ENCODE measurements around the gene NPB.

The NPB gene

DNA sequence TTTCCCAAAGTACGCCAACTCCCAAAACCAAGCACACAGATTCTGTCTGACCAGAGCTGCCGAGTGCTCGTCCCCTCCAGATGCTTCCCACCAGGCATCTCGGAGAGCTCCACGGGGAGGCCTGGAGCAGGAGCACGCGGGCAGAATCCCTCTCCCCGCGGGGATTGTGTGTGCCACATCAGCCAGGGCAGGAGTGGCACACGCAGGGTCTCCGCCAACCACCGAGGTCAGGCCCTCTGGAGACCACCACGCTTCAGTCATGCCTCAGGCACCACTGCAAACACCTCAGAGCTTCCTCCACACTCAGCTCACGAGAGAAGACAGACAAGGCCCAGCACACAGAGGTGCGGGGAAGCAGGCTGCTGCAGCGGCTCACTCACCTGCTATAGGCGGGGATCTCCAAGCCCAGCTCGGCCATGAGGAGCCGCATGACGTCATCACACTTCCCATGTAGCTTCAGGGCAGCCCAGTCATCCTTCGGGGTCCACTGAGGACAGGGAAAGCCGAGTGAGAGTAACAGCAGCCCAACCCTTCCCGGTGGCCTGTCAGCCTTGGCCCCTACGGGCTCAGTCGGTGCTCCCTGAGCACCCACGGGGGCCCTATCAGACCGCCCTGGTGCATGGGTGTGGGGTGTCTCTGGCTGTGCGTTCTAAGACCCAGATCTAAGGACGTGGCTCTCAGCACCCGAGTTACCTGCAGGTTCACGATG is 11.5 kb downstream of the NPB start:
- H3K36me3 ChIP-seq (ENCODE audit: control insufficient read depth in 1 of 2, insufficient read depth in 2 of 2, low read depth in 1 of 2, low read length in 2 of 2): peaks cover 49 to 52% of the 10 kb centered on the region in 2 experiments
- no peaks in the 10 kb centered on the region for H3K27me3 ChIP-seq (ENCODE audit: control insufficient read depth in 1 of 2, insufficient read depth in 1 of 2, low read length in 2 of 2)
- H3K4me2 ChIP-seq (ENCODE audit: low read length, poor library complexity, severe bottlenecking): no peak overlapping the region
- no peak overlapping the region for H3K23ac ChIP-seq (ENCODE audit: low read length in 2 of 2)
- no peak overlapping the region for H2AK5ac ChIP-seq (ENCODE audit: low read length, severe bottlenecking)
- H3K9me3 ChIP-seq (ENCODE audit: control insufficient read depth, low read length): no peaks in the 10 kb centered on the region
- H2BK120ac ChIP-seq (ENCODE audit: low read depth, low read length): no peak overlapping the region
- no peak overlapping the region for H4K91ac ChIP-seq (ENCODE audit: low read length)
- peaks cover 24% of the 10 kb centered on the region for H3K4me1 ChIP-seq (ENCODE audit: control insufficient read depth, insufficient read depth, low read depth, low read length)
- H3K4ac ChIP-seq (ENCODE audit: low read depth in 1 of 2, low read length in 2 of 2): no peak overlapping the region
- no peak overlapping the region for H2BK12ac ChIP-seq (ENCODE audit: low read length in 2 of 2)
- no peak overlapping the region for H2AFZ ChIP-seq (ENCODE audit: low read depth, low read length)
- 96% methylated on average over 31 of the region's 31 CpGs for WGBS
- H3K4me3 ChIP-seq (ENCODE audit: insufficient read depth in 1 of 2, low read depth in 1 of 2, low read length in 2 of 2): no peak overlapping the region
- H2BK15ac ChIP-seq (ENCODE audit: low read depth, poor library complexity, severe bottlenecking): no peak overlapping the region
- peaks cover 39% of the 10 kb centered on the region for H3K79me1 ChIP-seq (replicated peaks; ENCODE audit: low read length, poor library complexity, severe bottlenecking)
- no peak overlapping the region for H3K18ac ChIP-seq (ENCODE audit: low read depth in 1 of 2, low read length in 2 of 2)
- H3K9ac ChIP-seq (ENCODE audit: low read length): no peak overlapping the region
- DNase-seq: no peak
- H3K27ac ChIP-seq (ENCODE audit: low read length, poor library complexity, severe bottlenecking): no peak overlapping the region
- H4K8ac ChIP-seq (ENCODE audit: low read length): no peak overlapping the region
- H3K14ac ChIP-seq (ENCODE audit: low read length in 2 of 2): no peak overlapping the region
- no peak overlapping the region for H2BK5ac ChIP-seq (ENCODE audit: low read depth, low read length, poor library complexity, severe bottlenecking)

DNA sequence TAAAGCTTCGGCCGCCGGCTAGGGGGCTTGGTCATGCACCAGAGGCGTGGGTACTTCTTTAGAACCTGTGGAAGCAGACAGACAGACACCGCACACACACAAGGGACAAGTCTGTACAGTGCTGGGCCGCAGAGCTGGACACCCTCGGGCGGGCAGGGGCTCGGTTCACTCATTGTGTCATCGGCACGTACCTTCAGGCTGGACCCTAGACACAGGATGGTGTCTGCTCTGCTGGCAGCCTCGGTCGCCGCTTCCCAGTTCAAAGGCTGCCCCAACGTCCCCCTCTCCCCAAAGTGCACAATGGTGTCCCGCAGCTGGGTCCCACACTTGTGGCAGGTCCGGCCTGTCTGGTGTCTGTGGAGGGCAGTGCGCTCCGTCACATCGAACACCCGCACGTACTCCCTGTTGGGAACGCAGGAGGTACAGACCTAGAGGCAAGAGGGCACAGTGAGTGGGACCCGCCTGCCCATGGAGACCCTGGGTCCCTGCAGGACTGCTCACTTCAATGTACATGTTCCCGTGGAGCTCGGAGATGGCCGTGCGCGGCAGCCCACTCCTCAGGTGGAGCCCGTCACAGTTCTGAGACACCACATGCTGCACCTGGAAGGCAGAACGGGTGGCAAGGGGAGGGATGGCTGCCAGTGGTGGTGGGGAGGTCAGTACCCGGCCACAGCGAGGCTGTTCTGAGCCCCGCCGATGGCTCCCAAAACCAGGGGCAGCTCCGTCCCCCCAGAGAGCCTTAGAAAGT is 12.2 kb downstream of the NPB start:
- peaks cover 39% of the 10 kb centered on the region for H3K79me1 ChIP-seq (replicated peaks; ENCODE audit: low read length, poor library complexity, severe bottlenecking)
- H4K8ac ChIP-seq (ENCODE audit: low read length): no peak overlapping the region
- no peaks in the 10 kb centered on the region for H3K27me3 ChIP-seq (ENCODE audit: control insufficient read depth in 1 of 2, insufficient read depth in 1 of 2, low read length in 2 of 2)
- H2BK5ac ChIP-seq (ENCODE audit: low read depth, low read length, poor library complexity, severe bottlenecking): no peak overlapping the region
- no peak overlapping the region for H2BK12ac ChIP-seq (ENCODE audit: low read length in 2 of 2)
- no peak overlapping the region for H3K9ac ChIP-seq (ENCODE audit: low read length)
- peaks cover 52% of the 10 kb centered on the region in 2 experiments for H3K36me3 ChIP-seq (ENCODE audit: control insufficient read depth in 1 of 2, insufficient read depth in 2 of 2, low read depth in 1 of 2, low read length in 2 of 2)
- H3K27ac ChIP-seq (ENCODE audit: low read length, poor library complexity, severe bottlenecking): no peak overlapping the region
- no peak overlapping the region for H2AFZ ChIP-seq (ENCODE audit: low read depth, low read length)
- no peaks in the 10 kb centered on the region for H3K9me3 ChIP-seq (ENCODE audit: control insufficient read depth, low read length)
- 98% methylated on average over 36 of the region's 36 CpGs for WGBS
- no peak overlapping the region for H2BK120ac ChIP-seq (ENCODE audit: low read depth, low read length)
- H3K23ac ChIP-seq (ENCODE audit: low read length in 2 of 2): no peak overlapping the region
- H3K4me2 ChIP-seq (ENCODE audit: low read length, poor library complexity, severe bottlenecking): no peak overlapping the region
- H3K18ac ChIP-seq (ENCODE audit: low read depth in 1 of 2, low read length in 2 of 2): no peak overlapping the region
- no peak overlapping the region for H2AK5ac ChIP-seq (ENCODE audit: low read length, severe bottlenecking)
- H3K4ac ChIP-seq (ENCODE audit: low read depth in 1 of 2, low read length in 2 of 2): no peak overlapping the region
- no peak overlapping the region for H4K91ac ChIP-seq (ENCODE audit: low read length)
- no peak overlapping the region for H2BK15ac ChIP-seq (ENCODE audit: low read depth, poor library complexity, severe bottlenecking)
- peaks cover 24% of the 10 kb centered on the region for H3K4me1 ChIP-seq (ENCODE audit: control insufficient read depth, insufficient read depth, low read depth, low read length)
- H3K14ac ChIP-seq (ENCODE audit: low read length in 2 of 2): no peak overlapping the region
- no peak overlapping the region for H3K4me3 ChIP-seq (ENCODE audit: insufficient read depth in 1 of 2, low read depth in 1 of 2, low read length in 2 of 2)
- DNase-seq: no peak

DNA sequence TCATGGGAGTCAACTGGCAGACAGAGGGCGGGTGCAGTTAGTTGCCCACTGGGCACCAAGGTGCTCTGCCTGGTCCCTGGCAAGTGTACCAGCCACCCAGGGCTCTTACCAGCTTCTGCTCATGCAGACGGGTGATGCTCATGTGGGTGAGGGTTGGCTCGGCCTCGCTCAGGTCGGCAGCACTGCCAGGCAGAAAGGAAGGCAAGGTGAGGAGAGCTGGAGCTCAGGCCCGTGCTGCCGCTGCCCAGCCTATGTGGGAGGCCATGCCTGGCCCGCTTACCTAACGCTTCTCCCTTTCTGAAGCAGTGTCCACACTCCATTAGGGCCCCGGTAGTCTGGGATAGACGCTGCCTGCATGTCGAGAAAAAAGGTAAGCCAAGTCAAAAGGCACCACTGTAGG is 13.3 kb downstream of the NPB start:
- Histone ChIP-seq H2BK12ac (ENCODE audit: low read length in 2 of 2) (no peak overlapping the region), H3K79me1 (replicated peaks; ENCODE audit: low read length, poor library complexity, severe bottlenecking) (peaks cover 35% of the 10 kb centered on the region), H2AK5ac (ENCODE audit: low read length, severe bottlenecking) (no peak overlapping the region), H3K23ac (ENCODE audit: low read length in 2 of 2) (no peak overlapping the region), H3K18ac (ENCODE audit: low read depth in 1 of 2, low read length in 2 of 2) (no peak overlapping the region), H2BK120ac (ENCODE audit: low read depth, low read length) (no peak overlapping the region), H4K8ac (ENCODE audit: low read length) (no peak overlapping the region), H3K4me3 (ENCODE audit: insufficient read depth in 1 of 2, low read depth in 1 of 2, low read length in 2 of 2) (no peak overlapping the region), H3K27me3 (ENCODE audit: control insufficient read depth in 1 of 2, insufficient read depth in 1 of 2, low read length in 2 of 2) (no peaks in the 10 kb centered on the region), H3K14ac (ENCODE audit: low read length in 2 of 2) (no peak overlapping the region), H2BK5ac (ENCODE audit: low read depth, low read length, poor library complexity, severe bottlenecking) (no peak overlapping the region), H3K9me3 (ENCODE audit: control insufficient read depth, low read length) (no peaks in the 10 kb centered on the region), H2BK15ac (ENCODE audit: low read depth, poor library complexity, severe bottlenecking) (no peak overlapping the region), H3K27ac (ENCODE audit: low read length, poor library complexity, severe bottlenecking) (no peak overlapping the region), H3K36me3 (ENCODE audit: control insufficient read depth in 1 of 2, insufficient read depth in 2 of 2, low read depth in 1 of 2, low read length in 2 of 2) (peaks cover 61 to 62% of the 10 kb centered on the region in 2 experiments), H2AFZ (ENCODE audit: low read depth, low read length) (no peak overlapping the region), H4K91ac (ENCODE audit: low read length) (no peak overlapping the region), H3K4me2 (ENCODE audit: low read length, poor library complexity, severe bottlenecking) (no peak overlapping the region), H3K4me1 (ENCODE audit: control insufficient read depth, insufficient read depth, low read depth, low read length) (peaks cover 16% of the 10 kb centered on the region), H3K4ac (ENCODE audit: low read depth in 1 of 2, low read length in 2 of 2) (no peak overlapping the region), H3K9ac (ENCODE audit: low read length) (no peak overlapping the region)
- no peak for DNase-seq
- 97% methylated on average over 12 of the region's 12 CpGs for whole genome bisulfite sequencing

DNA sequence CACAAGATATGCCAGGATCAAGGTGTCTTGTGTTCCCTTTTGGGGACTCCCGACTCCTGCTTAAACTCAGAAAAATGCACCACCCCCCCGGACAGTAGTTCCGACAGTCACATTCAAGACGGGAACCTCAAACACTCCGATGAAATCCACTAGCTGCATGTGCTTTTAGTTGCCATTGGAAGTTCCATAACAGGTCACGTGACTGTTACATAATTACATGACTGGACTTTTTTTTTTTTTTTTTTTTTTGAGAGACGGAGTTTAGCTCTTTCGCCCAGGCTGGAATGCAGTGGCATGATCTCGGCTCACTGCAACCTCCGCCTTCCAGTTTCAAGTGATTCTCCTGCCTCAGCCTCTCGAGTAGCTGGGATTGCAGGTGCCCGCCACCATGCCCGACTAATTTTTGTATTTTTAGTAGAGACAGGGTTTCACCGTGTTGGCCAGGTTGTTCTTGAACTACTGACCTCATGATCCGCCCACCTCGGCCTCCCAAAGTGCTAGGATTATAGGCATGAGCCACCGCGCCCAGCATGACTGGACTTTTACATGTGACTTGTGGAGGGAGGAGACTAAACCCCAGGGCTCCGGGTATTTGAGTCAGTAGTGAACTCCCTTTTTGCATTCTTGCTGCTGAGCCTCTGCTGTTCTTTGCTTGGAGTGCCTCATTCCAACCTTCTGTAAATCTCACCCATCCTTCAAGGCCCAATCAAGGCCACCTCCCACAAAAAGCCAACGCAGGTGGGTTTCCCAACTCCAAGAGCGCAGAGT is 14.4 kb downstream of the NPB start:
- no peak overlapping the region for H3K18ac ChIP-seq (ENCODE audit: low read depth in 1 of 2, low read length in 2 of 2)
- WGBS: 79% methylated on average over 20 of the region's 21 CpGs
- H3K4ac ChIP-seq (ENCODE audit: low read depth in 1 of 2, low read length in 2 of 2): no peak overlapping the region
- no peak overlapping the region for H3K14ac ChIP-seq (ENCODE audit: low read length in 2 of 2)
- H3K4me2 ChIP-seq (ENCODE audit: low read length, poor library complexity, severe bottlenecking): peak overlapping the region; percentile 84
- H3K23ac ChIP-seq (ENCODE audit: low read length in 2 of 2): no peak overlapping the region
- H3K4me1 ChIP-seq (ENCODE audit: control insufficient read depth, insufficient read depth, low read depth, low read length): peaks cover 23% of the 10 kb centered on the region
- H3K27me3 ChIP-seq (ENCODE audit: control insufficient read depth in 1 of 2, insufficient read depth in 1 of 2, low read length in 2 of 2): no peaks in the 10 kb centered on the region
- no peak overlapping the region for H2BK12ac ChIP-seq (ENCODE audit: low read length in 2 of 2)
- peak overlapping the region; percentile 85 for H3K9ac ChIP-seq (ENCODE audit: low read length)
- no peak overlapping the region for H4K8ac ChIP-seq (ENCODE audit: low read length)
- DNase-seq: peak; percentile 68
- peak overlapping the region; percentile 11 for H3K27ac ChIP-seq (ENCODE audit: low read length, poor library complexity, severe bottlenecking)
- no peak overlapping the region for H2AK5ac ChIP-seq (ENCODE audit: low read length, severe bottlenecking)
- H3K4me3 ChIP-seq (ENCODE audit: insufficient read depth in 1 of 2, low read depth in 1 of 2, low read length in 2 of 2): peak overlapping the region in 1 of 2 experiments; percentile 80
- H4K91ac ChIP-seq (ENCODE audit: low read length): no peak overlapping the region
- no peak overlapping the region for H2BK120ac ChIP-seq (ENCODE audit: low read depth, low read length)
- H3K9me3 ChIP-seq (ENCODE audit: control insufficient read depth, low read length): no peaks in the 10 kb centered on the region
- peaks cover 71 to 73% of the 10 kb centered on the region in 2 experiments for H3K36me3 ChIP-seq (ENCODE audit: control insufficient read depth in 1 of 2, insufficient read depth in 2 of 2, low read depth in 1 of 2, low read length in 2 of 2)
- peaks cover 35% of the 10 kb centered on the region for H3K79me1 ChIP-seq (replicated peaks; ENCODE audit: low read length, poor library complexity, severe bottlenecking)
- no peak overlapping the region for H2AFZ ChIP-seq (ENCODE audit: low read depth, low read length)
- H2BK15ac ChIP-seq (ENCODE audit: low read depth, poor library complexity, severe bottlenecking): no peak overlapping the region
- no peak overlapping the region for H2BK5ac ChIP-seq (ENCODE audit: low read depth, low read length, poor library complexity, severe bottlenecking)

All from mesenchymal stem cell (in vitro differentiated cells and primary cell).